Raji (cell line): ENCODE measurements around the gene SMIM27.

ENCODE experiments used
- POLR2A ChIP-seq: IDR thresholded peaks from 2 replicates; pipeline ENCODE4 v1.6.1; 2011; ENCODE audit warnings: low read depth, low read length, control low read depth; ENCODE audit not compliant: insufficient read depth

The SMIM27 gene

DNA sequence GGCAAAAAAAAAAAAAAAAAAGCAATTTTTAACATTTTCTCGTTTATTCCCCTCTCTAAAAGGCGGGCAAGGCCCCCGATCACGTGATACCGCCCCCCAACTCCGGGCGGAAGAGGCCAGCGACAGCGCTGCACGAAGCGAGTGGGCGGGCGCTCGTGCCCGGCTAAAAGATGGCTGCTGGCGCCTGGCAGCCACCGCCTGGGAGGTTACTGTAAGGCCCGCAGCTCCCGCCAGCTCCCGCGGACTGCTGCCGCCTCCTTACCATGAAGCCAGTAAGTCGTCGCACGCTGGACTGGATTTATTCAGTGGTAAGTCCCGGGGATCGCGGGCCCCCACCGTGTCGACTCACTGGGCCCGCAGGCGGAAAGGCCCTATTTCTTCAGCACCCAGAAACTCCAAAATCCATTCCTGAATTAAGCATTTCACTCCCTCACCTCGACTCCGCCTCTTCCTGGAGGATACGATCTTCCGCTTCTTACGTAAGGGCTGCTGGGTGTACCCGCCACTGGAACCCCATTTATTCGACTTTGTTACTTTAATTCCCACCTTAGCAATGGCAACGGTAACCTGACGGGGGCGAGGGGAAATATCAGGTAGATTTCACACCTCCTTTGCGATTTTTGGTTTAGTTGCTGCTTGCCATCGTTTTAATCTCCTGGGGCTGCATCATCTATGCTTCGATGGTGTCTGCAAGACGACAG is at the start of gene SMIM27, which contains the start of gene TOPORS:
Gene SMIM27 (plus strand): TSS at position 156 of the 701 bp plus-strand sequence. CDS start 108 bp downstream, at position 264.
Gene TOPORS (minus strand): TSS at position 415 of the 701 bp plus-strand sequence. CDS start 150 bp downstream, at position 265.
- TF ChIP-seq POLR2A, result peak; percentile 72

DNA sequence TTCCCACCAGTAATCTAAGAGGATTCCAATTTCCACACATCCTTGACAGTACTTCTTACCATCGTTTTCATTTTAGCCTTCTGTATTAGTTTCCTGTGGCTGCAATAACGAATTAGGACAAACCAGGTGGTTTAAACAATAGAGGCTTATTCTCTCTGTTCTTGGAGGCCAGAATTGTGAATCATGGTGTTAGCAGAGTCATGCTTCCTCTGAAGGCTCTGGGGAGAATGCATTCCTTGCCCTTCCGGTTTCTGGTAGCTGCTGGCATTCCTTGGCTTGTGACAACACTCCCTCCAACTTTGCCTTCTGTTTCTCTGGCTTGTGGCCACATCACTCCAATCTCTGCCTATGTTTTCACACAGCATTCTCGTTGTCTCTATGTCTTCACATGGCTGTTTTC is 49.7 kb upstream of the SMIM27 start:
- TF ChIP-seq POLR2A, result no peak

DNA sequence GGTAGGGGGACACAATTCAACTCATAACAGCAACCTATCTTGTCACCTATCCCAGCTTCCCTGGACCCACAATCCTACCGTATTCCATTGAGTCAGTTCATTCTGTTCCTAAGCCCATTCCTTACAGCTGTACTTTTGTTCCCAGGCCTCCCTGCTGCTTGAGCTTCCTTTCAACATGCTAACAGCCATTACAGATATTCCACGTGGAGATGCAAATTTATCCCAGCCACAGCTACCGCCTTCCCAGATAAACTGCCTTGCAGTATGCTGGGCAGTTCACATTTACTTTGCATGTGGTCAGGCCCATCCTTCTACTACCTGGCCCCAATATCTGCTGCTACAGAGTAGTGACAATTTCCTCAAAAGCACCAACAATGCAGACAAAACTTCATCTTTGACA is 49.1 kb upstream of the SMIM27 start:
- TF ChIP-seq POLR2A, result no peak

DNA sequence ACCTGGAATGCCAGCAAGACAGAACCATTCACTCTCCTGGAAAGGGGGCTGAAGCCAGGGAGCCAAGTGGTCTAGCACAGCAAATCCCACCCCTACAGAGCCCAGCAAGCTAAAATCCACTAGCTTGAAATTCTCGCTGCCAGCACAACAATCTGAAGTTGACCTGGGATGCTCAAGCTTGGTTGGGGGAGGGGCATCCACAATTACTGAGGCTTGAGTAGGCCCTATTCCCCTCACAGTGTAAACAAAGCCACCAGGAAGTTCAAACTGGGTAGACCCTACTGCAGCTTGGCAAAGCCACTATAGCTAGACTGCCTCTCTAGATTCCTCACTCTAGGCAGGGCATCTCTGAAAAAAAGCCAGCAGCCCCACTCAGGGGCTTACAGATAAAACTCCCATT is 43.4 kb upstream of the SMIM27 start:
- no peak for TF ChIP-seq POLR2A

- TF ChIP-seq POLR2A, result no peak
Measured at GRCh38 chr9:32516241-32516640, 35.9 kb upstream of the SMIM27 start.

DNA sequence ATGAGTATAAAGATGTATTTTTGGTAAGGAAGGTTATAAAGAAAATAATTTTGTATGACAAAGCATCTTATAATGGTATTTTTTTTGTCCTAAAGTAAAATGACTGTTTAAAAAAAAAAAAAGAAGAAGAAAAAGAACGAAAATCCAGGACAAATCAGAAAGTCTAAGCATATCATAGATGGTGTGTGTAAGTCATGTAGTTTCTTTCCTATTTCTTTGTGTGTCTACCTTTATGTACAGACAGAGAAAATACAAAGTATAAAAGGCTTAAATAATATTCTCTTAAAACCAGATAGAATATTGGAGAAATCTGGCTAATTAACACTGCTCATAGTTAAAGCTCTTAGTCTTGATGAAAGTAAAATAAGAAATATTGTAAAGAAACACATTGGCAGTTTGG is 33.9 kb upstream of the SMIM27 start:
- no peak for TF ChIP-seq POLR2A

DNA sequence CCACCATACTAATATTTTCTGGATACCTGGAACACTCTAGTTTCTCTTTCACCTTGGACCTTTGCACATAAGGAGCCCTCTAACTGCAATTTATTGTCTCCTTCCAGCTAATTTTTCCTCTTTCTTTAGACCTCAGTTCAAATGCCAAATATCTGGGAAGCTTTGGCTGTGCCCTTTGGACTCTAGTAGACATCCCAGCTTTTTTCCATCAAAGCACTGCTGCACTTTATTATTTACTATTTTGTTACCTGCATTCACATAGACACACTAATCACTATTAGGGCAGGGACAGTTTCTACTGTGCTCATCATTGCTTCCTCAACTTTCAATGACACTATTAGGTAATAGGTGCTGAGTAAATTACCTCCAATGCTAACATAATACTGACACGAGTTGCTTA is 28.2 kb upstream of the SMIM27 start:
- TF ChIP-seq POLR2A, result no peak

- TF ChIP-seq POLR2A, result no peak
Measured at GRCh38 chr9:32524892-32525708, 27.0 kb upstream of the SMIM27 start.

DNA sequence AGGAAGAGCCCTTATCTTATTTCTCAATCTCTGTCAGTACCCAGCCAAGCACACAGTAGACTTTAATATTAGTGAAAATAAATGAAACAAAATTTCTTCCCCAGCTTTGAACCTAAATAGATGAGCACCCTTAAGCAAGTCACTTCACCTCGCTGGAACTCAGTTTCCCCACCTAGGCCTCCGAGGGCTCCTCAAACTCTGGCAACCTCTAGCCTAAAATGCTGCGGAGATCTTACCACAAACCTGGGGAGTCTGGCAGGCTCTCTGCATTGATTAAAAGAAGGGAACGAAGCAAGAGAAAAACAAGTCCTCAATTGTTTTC is 26.5 kb upstream of the SMIM27 start:
- TF ChIP-seq POLR2A, result no peak

- TF ChIP-seq POLR2A, result no peak
Measured at GRCh38 chr9:32526041-32526706, 26.0 kb upstream of the SMIM27 start, which contains the start of gene RIGI. Gene RIGI, minus strand, starts transcription at chr9:32526196. Its CDS starts 30 bp downstream, at chr9:32526166.

GRCh38 chr9:32526707-32527048 is 25.4 kb upstream of the SMIM27 start:
- TF ChIP-seq POLR2A, result no peak

GRCh38 chr9:32533336-32533735 is 18.8 kb upstream of the SMIM27 start:
- TF ChIP-seq POLR2A, result no peak

GRCh38 chr9:32533816-32534215 is 18.3 kb upstream of the SMIM27 start:
- TF ChIP-seq POLR2A, result no peak

DNA sequence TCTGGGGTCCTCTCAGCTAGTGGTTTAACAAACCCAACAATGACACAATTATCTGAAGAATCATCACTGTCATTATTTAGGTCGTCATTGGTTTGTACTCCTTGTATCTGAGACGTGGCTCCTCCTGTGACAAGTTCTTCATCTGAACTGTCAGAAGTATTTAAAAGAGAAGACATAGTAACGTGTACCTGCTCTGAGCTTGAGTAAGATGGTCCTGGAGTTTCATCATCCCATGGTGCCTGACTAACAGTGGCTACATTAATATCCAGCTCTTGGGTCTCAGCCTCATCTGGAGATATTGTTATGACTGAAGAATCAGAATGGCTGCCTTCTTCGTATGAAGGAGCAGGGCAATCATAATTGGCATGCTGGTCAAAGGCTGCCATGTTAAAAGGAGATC is 9.1 kb upstream of the SMIM27 start:
- TF ChIP-seq POLR2A, result no peak

GRCh38 chr9:32545884-32546283 is 6.2 kb upstream of the SMIM27 start:
- no peak for TF ChIP-seq POLR2A

DNA sequence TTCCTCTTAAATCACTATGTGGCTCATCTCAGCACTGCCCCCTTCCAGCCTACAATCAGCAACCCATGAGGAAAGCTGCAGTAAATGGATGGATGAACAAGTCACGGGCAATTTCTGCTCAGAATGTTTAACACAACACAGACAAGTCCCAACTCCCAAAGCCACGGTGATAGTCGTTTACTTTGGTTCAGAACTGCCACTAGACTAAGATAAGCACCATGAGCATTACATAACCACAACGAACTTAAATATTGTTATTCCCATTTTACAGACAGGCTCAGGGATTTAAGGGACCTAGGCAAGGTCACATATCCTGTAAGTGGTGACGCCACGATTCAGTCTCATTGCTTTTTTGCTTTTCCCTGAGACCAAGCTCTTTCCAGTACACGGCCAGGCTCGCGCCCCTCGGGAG is 2.0 kb upstream of the SMIM27 start:
- TF ChIP-seq POLR2A, result no peak

- TF ChIP-seq POLR2A, result peak; percentile 60
Measured at GRCh38 chr9:32550562-32551275, 1.4 kb upstream of the SMIM27 start.
